Measurements from ENCODE around the gene NALCN. TPM values are rescaled to one million over a fixed set of nuclear protein-coding genes. Genes with fewer than 3 reads are reported as not detected.

Gene NALCN
- total and polyA plus RNA-seq, 2 experiments from 2014 or later = 0.50 to 0.87 TPM

- Histone ChIP-seq H3K27ac (ENCODE audit: low read depth) (no peak overlapping the region), H3K27me3 (ENCODE audit: insufficient read depth) (no peaks in the 10 kb centered on the region), H3K4me3 (no peak overlapping the region), H3K36me3 (ENCODE audit: insufficient read depth) (no peaks in the 10 kb centered on the region), H3K4me1 (ENCODE audit: insufficient read depth) (no peaks in the 10 kb centered on the region), H3K4me2 (no peak overlapping the region), H3F3A (replicated peaks; ENCODE audit: low read depth) (no peaks in the 10 kb centered on the region), H3K79me2 (replicated peaks; ENCODE audit: insufficient read depth) (no peaks in the 10 kb centered on the region), H4K20me1 (replicated peaks; ENCODE audit: insufficient read depth) (no peaks in the 10 kb centered on the region), H3K9me2 (ENCODE audit: insufficient read depth) (0 out of 2 replicates have a peak, but pooled peaks cover 7% of the 10 kb centered on the region), H2AFZ (no peak overlapping the region)
- H3K9me3 Mint-ChIP-seq = peaks cover 4% of the 10 kb centered on the region; the same call in 1 of the 3 replicates
- no peak overlapping the region for H3K27ac Mint-ChIP-seq
- no peak for TF ChIP-seq JUNB (IDR thresholded peaks at IDR 0.05; ENCODE audit: unreplicated experiment)
- TF ChIP-seq NANOG (IDR thresholded peaks at IDR 0.05; ENCODE audit: borderline replicate concordance) = no peak
- TF ChIP-seq ZNF462 (CRISPR knock-in tag; IDR thresholded peaks at IDR 0.05) = no peak
- DNase-seq (ENCODE audit: low spot score) (no peak), ATAC-seq (no peak)
- peaks cover 4% of the 10 kb centered on the region; the same call in 2 of the 3 replicates for H3K36me3 Mint-ChIP-seq (ENCODE audit: low read depth)
- H3K27me3 Mint-ChIP-seq (ENCODE audit: insufficient read depth, low read depth, poor library complexity) = peaks cover 2% of the 10 kb centered on the region
- H3K4me1 Mint-ChIP-seq = peaks cover 5% of the 10 kb centered on the region; the same call in 2 of the 3 replicates
- no peak overlapping the region for H3K4me3 Mint-ChIP-seq
Observed at GRCh38 chr13:101092985-101093384, 323.3 kb downstream of the NALCN start.

- Histone ChIP-seq H3K27ac (ENCODE audit: low read depth) (no peak overlapping the region), H3K27me3 (ENCODE audit: insufficient read depth) (no peaks in the 10 kb centered on the region), H3F3A (replicated peaks; ENCODE audit: low read depth) (no peaks in the 10 kb centered on the region), H3K36me3 (ENCODE audit: insufficient read depth) (no peaks in the 10 kb centered on the region), H3K4me3 (no peak overlapping the region), H3K79me2 (replicated peaks; ENCODE audit: insufficient read depth) (no peaks in the 10 kb centered on the region), H3K9me2 (ENCODE audit: insufficient read depth) (no peaks in the 10 kb centered on the region), H4K20me1 (replicated peaks; ENCODE audit: insufficient read depth) (no peaks in the 10 kb centered on the region), H2AFZ (no peak overlapping the region), H3K4me2 (no peak overlapping the region), H3K4me1 (ENCODE audit: insufficient read depth) (no peaks in the 10 kb centered on the region)
- TF ChIP-seq EZH2 (IDR thresholded peaks at IDR 0.05; ENCODE audit: low read depth, unreplicated experiment) (no peak), POLR2AphosphoS5 (IDR thresholded peaks at IDR 0.05; ENCODE audit: low read depth) (no peak)
- no peak overlapping the region for H3K27ac Mint-ChIP-seq
- H3K36me3 Mint-ChIP-seq (ENCODE audit: low read depth) = no peaks in the 10 kb centered on the region
- ATAC-seq (no peak), DNase-seq (ENCODE audit: low spot score) (no peak)
- peaks cover 5% of the 10 kb centered on the region; the same call in 2 of the 3 replicates for H3K4me1 Mint-ChIP-seq
- no peaks in the 10 kb centered on the region for H3K27me3 Mint-ChIP-seq (ENCODE audit: insufficient read depth, low read depth, poor library complexity)
- no peak overlapping the region for H3K4me3 Mint-ChIP-seq
- no peaks in the 10 kb centered on the region for H3K9me3 Mint-ChIP-seq
Observed at GRCh38 chr13:101090287-101090686, 326.0 kb downstream of the NALCN start.
